HG03196 (cell line): ENCODE data around the gene PLEK.
A peak's percentile ranks its signal among the peaks of the same experiment; 100 is the strongest.
"Not testable (repeated sequence)": the region's sequence is repeated elsewhere in the genome, so short reads cannot be mapped to it uniquely, and the experiment has no call there.

Experiments used
- ATAC-seq: cut with Tn5 transposase; IDR thresholded peaks from one replicate; pipeline ENCODE4 v1.9.1; 2021; ENCODE audit not compliant: unreplicated experiment

Gene PLEK

GRCh38 chr2:68352651-68353391, 12.3 kb upstream of the PLEK start:
- ATAC-seq, result no peak

GRCh38 chr2:68356599-68357239, 8.4 kb upstream of the PLEK start:
- ATAC-seq, result no peak

DNA sequence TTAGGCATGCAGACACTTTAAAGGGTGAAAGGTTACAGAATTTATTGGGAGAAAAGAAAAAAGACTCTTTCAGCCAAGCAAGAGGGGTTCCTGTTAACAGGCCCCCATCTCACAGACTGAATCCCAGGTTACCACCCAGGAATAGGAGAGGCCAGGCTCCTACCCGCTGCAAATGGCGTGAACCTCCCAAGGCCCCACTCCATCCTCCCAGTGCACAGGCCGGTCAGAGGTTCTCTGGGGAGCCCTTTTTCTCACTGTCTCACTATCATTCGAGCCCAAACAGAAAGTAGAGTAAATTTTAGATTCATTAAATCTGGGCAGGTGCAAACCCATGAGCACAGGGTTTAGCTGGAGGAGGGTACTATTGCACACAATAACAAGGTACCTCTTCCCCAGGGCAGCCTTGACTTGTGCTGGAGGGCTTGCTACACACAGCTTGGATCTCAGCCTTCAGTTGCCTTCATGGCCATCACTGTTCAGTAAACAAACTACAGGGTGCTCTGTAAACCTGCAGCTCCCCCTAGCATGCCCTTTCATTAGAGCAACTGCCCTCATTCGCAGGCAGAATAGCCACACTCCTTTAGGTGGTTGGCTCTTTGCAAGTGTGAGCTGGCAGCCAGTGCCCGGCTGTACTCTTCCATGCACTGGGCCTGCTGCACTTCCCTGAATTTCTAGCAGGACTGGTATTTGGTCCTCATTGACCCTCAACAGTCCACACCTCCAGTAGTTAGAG, 7.3 kb upstream of the PLEK start:
- ATAC-seq, result peak; percentile 51

- no peak for ATAC-seq
These were observed 5.2 kb upstream of the PLEK start for GRCh38 chr2:68359889-68360288.

DNA sequence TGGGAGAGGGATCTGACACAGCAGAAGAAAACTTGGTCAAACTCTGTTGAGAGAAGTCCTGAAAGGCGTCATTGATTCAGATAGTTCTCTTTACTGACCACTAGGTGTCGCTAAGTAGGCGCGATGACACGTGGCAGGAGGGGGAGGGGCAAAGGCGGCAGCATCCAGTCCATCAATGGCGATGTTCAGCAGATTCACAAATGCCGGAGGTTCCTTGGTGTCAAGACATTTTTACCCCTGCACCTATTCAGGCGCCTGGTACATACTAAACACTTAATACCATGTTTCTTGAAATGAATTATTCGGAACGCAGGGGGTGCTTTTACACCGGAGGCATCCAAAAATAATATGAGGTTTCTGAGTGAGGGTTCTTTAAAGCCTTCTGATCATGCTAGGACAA, 3.0 kb upstream of the PLEK start:
- ATAC-seq, result peak; percentile 36

- no peak for ATAC-seq
These were observed 2.3 kb upstream of the PLEK start for GRCh38 chr2:68362749-68363148.

- no peak for ATAC-seq
These were observed 1.4 kb upstream of the PLEK start for GRCh38 chr2:68363721-68364120.

DNA sequence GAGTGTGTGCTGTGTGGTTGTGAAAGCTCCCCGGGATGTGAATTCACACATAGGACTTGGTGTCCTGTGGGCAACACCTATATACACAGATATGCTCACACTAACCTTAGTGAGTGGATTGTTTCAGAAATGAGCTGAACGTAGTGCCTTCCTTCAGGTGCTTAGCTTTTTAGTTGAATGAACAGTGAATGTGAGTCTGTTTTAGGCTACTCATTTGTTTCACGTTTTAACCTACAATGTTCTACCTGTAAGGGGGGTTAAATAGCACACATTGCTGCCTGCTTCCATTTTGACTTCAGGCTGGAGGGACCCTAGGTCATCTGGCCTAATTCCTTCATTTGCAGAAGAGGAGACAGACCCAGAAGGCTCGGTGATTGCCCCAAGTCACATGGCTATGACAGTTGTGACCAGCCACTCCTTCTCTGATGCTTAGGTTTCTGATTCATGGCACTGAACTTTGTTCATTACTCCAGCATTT, 1.0 kb downstream of the PLEK start:
- peak; percentile 40 for ATAC-seq

DNA sequence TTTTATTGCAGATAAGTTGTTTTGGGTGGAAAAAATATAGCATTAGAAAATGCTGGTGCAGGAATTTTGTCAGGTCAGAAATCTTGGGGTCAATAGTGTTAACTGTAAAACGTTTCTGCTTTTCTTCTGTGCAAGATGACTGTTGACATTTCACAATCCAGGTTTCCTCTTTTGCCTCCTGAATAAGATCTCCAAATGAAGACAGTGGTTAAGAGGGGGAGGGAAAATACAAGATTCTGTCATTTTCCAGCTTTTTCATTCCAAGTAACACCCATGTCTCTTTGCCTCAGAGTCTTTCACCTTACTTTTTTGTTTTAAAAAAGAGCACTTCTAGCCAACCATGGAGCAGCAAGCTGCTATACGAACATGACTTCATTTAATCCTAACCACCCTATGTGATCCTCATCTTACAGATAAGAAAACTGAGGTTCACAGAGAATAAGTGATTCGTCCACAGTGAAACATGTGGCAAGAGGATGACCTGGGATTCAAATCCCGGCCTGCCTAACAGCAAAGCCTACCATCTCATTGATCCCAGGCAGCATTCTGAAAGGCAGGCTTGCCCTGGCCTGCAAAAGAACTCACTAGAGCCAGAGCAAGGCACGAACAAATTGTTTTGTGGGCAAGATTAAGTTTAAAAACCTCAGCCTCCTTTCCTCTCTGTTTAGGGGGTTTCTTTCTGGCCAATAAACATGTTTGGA, 3.0 kb downstream of the PLEK start:
- no peak for ATAC-seq

DNA sequence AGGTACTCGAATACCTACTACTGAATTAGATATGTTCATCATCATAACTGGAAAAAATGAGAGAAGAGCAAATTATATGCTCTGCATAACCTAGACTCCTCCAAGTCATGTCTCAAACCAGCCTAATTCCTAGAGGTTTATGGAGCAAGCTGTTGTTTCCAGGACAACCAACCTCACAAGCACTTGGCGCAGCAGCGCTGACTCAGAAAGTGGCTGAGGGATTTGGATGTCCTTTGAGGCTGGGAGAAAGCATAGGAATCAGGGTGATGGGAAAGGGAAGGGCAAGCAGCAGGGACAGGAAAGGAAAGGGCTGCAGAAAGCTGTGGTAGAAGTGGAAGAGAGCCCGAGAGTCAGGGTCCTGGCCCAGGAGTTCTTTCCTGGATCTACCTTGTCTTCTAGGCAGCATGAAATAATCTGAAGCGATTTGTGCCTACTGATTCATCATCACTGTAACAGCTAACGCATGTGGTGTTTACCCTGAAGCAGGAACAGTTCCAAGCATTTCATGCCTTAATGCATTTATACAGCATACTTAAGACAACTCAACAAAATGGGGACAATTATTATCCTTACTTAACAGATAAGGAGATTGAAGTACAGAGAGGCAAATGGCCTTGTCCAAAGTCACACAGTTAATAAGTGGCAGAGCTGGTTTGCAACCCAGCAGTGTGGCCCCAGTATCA, 3.7 kb downstream of the PLEK start:
- ATAC-seq, result no peak

GRCh38 chr2:68369337-68369734, 4.3 kb downstream of the PLEK start:
- ATAC-seq, result no peak

GRCh38 chr2:68371138-68371537, 6.1 kb downstream of the PLEK start:
- ATAC-seq, result no peak

DNA sequence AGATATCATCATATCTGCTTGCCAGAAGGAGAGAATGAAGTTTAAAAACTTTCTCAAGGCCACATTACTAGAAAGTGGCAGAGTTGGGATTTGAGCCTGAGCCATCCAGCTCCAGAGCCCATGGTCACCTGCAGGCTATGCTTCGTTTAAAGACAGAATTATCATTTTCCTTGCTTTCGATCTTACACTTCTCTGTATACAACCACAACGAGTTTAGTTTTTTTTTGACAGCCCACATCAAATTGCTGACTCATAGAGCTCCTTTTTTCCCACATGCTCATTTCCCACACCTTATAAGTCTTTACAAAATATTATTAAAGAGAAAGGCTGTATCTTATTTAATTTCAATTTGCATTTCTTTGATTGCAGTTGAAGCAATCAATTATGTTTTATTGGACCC, 6.5 kb downstream of the PLEK start:
- ATAC-seq, result no peak

DNA sequence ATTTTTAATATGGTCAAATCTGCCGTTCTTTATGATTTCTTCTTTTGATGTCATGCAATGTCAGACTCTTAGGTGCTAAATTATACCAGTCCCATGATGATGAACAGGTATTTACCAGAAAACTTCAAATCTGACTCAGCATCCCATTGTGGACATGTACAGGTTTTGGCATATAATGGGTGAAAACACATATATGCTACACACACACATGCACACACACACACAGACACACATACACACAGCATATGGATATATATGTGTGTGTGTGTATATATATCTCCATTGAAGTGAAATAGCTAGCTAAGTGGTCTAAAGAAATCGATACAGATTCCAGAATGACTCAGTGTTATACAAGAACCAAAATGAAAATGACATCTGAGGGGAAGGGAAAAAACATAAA, 7.4 kb downstream of the PLEK start:
- ATAC-seq, result no peak

GRCh38 chr2:68374184-68374583, 9.1 kb downstream of the PLEK start:
- no peak for ATAC-seq

DNA sequence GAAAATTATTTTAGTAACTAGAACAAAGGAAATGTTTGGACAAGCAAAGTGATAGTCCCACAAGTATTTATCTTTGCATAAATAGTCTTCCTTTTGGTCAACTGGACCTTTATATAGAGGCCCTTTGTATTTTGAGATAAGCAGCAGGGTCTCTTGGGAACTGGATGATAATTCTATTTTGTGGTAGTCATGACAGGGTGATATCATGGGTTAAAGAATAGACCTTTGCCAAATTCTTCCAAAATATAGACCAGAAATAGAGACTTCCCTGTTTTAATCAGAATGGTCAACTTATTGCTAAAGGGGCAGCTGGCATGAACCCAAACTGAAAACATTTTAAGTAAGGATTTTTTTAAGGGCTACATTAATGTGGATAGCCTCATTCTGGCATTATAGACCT, 10.5 kb downstream of the PLEK start:
- no peak for ATAC-seq

DNA sequence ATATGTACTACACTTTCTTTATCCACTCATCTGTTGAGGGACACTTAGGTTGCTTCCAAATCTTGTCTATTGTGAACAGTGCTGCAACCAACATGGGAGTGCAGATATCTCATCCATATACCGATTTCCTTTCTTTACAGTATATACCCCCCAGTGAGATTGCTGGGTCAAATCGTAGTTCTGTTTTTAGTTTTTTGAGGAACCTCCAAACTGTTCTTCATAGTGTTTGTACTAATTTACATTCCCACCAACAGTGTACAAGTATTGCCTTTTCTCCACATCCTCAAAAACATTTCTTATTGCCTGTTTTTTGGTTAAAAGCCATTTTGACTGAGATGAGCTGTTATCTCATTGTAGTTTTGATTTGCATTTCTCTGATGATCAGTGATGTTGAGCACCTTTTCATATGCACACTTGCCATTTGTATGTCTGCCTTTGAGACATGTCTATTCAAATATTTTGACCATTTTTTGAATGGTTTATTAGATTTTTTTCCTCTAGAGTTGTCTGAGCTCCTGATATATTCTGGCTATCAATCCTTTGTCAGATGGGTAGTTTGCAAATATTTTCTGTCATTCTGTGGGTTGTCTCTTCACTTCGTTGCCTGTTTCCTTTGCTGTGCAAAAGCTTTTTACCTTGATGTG, 12.2 kb downstream of the PLEK start:
- ATAC-seq, result no peak

DNA sequence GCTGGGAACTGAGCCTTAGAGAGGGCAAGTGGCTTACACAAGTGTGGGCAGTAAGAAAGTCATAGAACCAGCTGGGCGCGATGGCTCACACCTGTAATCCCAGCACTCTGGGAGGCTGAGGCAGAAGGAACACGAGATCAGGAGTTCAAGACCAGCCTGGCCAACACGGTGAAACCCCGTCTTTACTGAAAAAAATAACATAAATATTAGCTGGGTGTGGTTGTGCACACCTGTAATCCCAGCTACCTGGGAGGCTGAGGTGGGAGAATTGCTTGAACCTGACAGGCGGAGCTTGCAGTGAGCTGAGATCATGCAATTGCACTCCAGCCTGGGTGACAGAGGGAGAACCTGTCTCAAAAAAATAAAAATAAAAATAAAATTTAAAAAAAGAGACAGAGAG, 13.7 kb downstream of the PLEK start:
- ATAC-seq, result not testable (repeated sequence)

- ATAC-seq, result no peak
These were observed 14.2 kb downstream of the PLEK start for GRCh38 chr2:68379184-68379708.

GRCh38 chr2:68383778-68384177, 18.7 kb downstream of the PLEK start:
- no peak for ATAC-seq
